Stimulated activated CD8-positive, alpha-beta memory T cell treated with anti-CD3 and anti-CD28 coated beads, Interleukin-7, amount 100 ng/mL, for 1 hour (primary cell): ENCODE data around the gene DCAF11.
"Not testable (repeated sequence)": the region's sequence is repeated elsewhere in the genome, so short reads cannot be mapped to it uniquely, and the experiment has no call there.

Experiments
- DNase-seq, 2 donors: peaks; one replicate each; pipeline ENCODE4 v3.0.0-alpha.2; 2020; ENCODE audit warnings: low read depth in 2 of 2

Gene DCAF11

GRCh38 chr14:24096545-24097181 is 17.9 kb upstream of the DCAF11 start:
- DNase-seq: no peak

- no peak for DNase-seq
Observed at GRCh38 chr14:24098229-24098926, 16.2 kb upstream of the DCAF11 start.

- no peak for DNase-seq
Observed at GRCh38 chr14:24098927-24099813, 15.4 kb upstream of the DCAF11 start.

GRCh38 chr14:24100197-24100981 is 14.2 kb upstream of the DCAF11 start:
- DNase-seq: no peak

GRCh38 chr14:24100982-24101494 is 13.5 kb upstream of the DCAF11 start:
- DNase-seq: no peak

- no peak for DNase-seq
Observed at GRCh38 chr14:24102357-24103048, 12.1 kb upstream of the DCAF11 start.

DNA sequence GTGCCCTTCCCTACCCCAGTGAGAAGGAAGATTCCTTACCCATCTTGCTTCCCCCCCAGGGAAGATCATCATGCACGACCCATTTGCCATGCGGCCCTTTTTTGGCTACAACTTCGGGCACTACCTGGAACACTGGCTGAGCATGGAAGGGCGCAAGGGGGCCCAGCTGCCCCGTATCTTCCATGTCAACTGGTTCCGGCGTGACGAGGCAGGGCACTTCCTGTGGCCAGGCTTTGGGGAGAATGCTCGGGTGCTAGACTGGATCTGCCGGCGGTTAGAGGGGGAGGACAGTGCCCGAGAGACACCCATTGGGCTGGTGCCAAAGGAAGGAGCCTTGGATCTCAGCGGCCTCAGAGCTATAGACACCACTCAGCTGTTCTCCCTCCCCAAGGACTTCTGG is 11.1 kb upstream of the DCAF11 start:
- DNase-seq: no peak

- DNase-seq: not testable (repeated sequence)
Observed at GRCh38 chr14:24105609-24106239, 8.9 kb upstream of the DCAF11 start.

- no peak for DNase-seq
Observed at GRCh38 chr14:24106672-24107271, 7.8 kb upstream of the DCAF11 start.

DNA sequence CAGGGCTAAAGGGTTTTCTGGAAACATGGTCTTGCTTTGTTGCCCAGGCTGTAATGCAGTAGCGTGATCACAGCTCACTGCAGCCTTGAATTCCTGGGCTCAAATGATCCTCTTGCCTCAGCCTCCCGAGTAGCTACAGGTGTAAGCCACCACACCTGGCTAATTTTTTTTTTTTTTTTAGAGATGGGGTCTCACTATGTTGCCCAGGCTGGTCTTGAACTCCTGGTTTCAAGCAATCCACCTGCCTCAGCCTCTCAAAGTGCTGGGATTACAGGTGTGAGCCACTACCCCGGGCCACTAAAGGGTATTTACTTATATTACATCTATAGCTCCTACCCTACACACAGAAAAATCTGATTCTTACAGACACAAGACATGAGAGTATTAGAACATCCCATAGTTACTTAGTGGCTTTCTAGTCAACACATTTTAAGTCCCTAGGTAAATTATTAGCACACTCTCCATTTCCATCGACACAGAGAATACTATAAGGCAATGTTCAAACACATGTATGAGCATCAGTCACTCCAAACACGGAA is 6.2 kb upstream of the DCAF11 start:
- DNase-seq: no peak

GRCh38 chr14:24110060-24110459 is 4.5 kb upstream of the DCAF11 start:
- DNase-seq: no peak

GRCh38 chr14:24110523-24110922 is 4.1 kb upstream of the DCAF11 start:
- no peak for DNase-seq

DNA sequence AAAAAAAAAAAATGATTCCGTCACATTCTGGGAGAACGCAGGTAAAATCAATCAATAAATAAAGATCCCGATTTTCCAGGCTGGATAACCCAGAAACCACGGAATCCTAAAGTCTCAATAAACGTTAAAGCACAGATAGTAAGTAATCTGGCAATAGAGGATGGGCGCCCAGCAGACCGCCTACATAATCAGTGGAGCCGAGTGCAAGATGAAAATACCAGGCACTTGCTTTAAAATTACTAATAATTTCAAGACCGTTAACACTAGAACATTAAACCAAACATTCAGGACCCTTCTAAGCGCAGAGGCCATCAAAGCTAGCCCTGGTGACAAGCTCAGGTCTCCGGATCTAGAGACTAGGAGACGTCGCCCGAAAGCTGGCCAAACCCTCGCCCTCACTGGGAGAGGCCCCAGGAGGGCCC is 1.2 kb upstream of the DCAF11 start:
- DNase-seq: no peak

DNA sequence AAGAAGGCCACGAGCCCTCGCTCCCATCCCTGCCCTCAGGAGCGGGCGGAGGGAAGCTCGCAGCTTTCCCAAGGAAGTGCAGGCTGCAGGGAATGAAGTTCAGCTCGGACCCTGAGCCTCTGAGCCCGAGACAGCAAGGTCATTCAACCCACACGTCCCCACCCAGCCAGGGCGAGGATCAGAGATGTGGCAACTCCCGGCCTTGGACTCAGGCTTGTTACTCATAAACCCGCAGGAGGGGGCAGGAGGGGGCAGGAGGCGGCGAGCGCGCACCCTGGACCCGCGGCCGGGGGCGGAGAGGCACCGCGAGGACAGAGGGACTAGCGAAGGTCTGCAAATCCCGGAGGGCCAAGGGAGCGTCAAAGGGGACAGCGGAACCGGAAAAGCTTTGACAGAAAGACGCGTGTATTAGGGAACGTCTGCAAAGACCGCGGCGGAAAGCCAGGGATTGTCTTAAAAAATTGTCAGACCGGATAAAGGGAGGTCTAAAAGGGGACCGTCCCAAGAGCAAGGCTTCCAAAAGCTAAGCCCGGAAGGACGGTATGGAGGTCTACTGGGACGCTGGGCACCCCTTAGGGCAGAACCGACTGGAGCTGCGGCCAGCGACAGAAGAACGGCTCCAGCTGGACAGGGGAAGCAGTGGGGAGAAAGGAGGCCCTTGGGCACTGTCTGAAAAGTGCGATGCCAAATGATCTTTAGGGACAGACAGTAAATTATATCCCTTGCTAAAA is 611 bp upstream of the DCAF11 start:
- DNase-seq: peak; percentile 42 to 58

DNA sequence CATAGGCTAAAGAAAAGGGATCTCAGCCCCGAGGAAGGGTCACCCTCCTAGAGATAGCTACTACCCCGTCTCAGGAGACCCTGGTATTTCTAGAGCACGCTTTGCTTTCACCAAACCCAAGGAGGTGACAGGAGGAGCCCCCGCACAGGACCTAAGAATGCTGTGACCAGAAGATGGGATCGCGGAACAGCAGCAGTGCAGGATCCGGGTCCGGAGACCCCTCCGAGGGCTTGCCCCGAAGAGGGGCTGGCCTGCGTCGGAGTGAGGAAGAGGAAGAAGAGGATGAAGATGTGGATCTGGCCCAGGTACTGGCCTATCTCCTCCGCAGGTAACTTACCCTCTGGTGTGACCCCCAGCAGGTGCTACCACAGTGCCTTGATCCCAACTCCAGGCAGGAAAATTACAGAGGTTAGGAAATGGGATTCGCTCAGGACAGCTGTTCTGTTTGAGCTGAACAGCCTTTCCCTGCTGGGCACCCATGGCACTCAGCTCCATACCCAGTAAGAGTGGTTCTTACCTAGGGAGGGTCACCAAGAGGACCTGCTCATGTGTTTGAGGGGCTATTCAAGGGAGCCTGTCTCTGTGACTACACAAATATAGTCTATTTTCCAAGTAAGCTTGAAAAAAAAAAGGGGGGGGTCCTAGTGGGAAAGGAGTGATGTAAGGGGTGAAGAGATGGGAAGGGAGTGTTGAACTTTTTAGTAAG is 998 bp downstream of the DCAF11 start:
- no peak for DNase-seq

DNA sequence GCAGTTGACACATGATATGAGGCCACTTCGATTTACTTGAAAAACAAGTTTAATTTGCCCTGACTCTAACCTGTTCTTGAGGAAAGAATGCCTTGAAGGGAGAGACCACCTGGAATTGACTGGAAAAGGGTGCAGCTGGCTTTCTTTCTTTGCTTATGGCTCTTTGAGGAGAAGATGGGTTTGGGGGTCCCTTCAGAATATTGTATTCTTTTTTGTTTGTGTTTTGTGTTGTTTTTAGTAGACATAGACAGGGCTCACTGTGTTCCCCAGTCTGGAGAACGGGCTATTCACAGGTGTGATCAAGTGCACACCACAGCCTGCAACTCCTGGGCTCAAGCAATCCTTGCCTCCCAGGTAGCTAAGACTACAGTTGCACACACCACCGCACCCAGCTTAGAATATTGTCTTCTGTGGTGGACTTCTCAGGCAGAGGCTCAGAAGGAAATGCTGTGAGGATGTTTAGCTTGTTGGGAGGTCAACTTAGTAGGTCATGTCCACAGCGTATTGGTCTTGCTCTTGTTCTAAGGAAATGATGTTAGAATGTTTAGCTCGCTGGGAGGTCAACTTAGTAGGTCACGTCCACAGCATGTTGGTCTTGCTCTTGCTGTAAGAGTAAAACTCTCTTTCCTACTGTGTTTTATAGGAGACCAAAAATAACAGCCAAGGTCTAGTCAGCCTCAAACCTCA is 1.7 kb downstream of the DCAF11 start:
- no peak for DNase-seq

- no peak for DNase-seq
Observed at GRCh38 chr14:24117179-24117578, 2.6 kb downstream of the DCAF11 start.

- DNase-seq: no peak
Observed at GRCh38 chr14:24119691-24120090, 5.1 kb downstream of the DCAF11 start.
